ENCODE data around the gene HPS1.

HPS1 gene

GRCh38 chr10:98463976-98464754 is 17.4 kb upstream of the HPS1 start:
- no peak for FAIRE-seq
- no peak for DNase-seq (ENCODE audit: low spot score)

- DNase-seq (ENCODE audit: low spot score) (no peak), FAIRE-seq (no peak)
These were observed 16.3 kb upstream of the HPS1 start for GRCh38 chr10:98463016-98463415.

GRCh38 chr10:98461500-98461842 is 14.7 kb upstream of the HPS1 start:
- DNase-seq (ENCODE audit: low spot score), result no peak
- no peak for FAIRE-seq

GRCh38 chr10:98460837-98461499 is 14.2 kb upstream of the HPS1 start:
- DNase-seq (ENCODE audit: low spot score) (peak; percentile 87), FAIRE-seq (peak; percentile 97)

- DNase-seq (ENCODE audit: low spot score) (no peak), FAIRE-seq (no peak)
These were observed 12.4 kb upstream of the HPS1 start for GRCh38 chr10:98458809-98459784.

GRCh38 chr10:98457721-98458120 is 11.0 kb upstream of the HPS1 start:
- DNase-seq (ENCODE audit: low spot score) (no peak), FAIRE-seq (no peak)

GRCh38 chr10:98456686-98457482 is 10.1 kb upstream of the HPS1 start:
- FAIRE-seq (no peak), DNase-seq (ENCODE audit: low spot score) (no peak)

GRCh38 chr10:98456043-98456570 is 9.4 kb upstream of the HPS1 start:
- DNase-seq (ENCODE audit: low spot score) (no peak), FAIRE-seq (no peak)

- FAIRE-seq, result no peak
- DNase-seq (ENCODE audit: low spot score), result no peak
These were observed 7.0 kb upstream of the HPS1 start for GRCh38 chr10:98453729-98454128.

- DNase-seq (ENCODE audit: low spot score), result no peak
- FAIRE-seq, result no peak
These were observed 3.9 kb upstream of the HPS1 start for GRCh38 chr10:98450618-98451017.

- no peak for FAIRE-seq
These were observed 2.6 kb upstream of the HPS1 start for GRCh38 chr10:98449287-98449686.

GRCh38 chr10:98446151-98446660 is 529 bp downstream of the HPS1 start:
- DNase-seq (ENCODE audit: low spot score) (peak; percentile 49), FAIRE-seq (no peak)

More at GRCh38 chr10:98449287-98449686, 2.6 kb upstream of the HPS1 start:
- no peak for DNase-seq (ENCODE audit: low spot score)

GRCh38 chr10:98445200-98445812 is 1.4 kb downstream of the HPS1 start:
- DNase-seq (ENCODE audit: low spot score), result no peak
- no peak for FAIRE-seq

GRCh38 chr10:98444314-98445006 is 2.3 kb downstream of the HPS1 start:
- FAIRE-seq, result no peak

GRCh38 chr10:98438715-98439114 is 8.0 kb downstream of the HPS1 start:
- FAIRE-seq (no peak), DNase-seq (ENCODE audit: low spot score) (no peak)

More at GRCh38 chr10:98444314-98445006, 2.3 kb downstream of the HPS1 start:
- no peak for DNase-seq (ENCODE audit: low spot score)

- DNase-seq (ENCODE audit: low spot score) (no peak), FAIRE-seq (no peak)
These were observed 10.0 kb downstream of the HPS1 start for GRCh38 chr10:98436704-98437103.

GRCh38 chr10:98435178-98435577 is 11.6 kb downstream of the HPS1 start:
- FAIRE-seq (no peak), DNase-seq (ENCODE audit: low spot score) (no peak)

- peak; percentile 60 for DNase-seq (ENCODE audit: low spot score)
- FAIRE-seq, result peak; percentile 86
These were observed 12.6 kb downstream of the HPS1 start for GRCh38 chr10:98433881-98434732.

Measured in urothelium cell line (cell line).